GM12875 (cell line): ENCODE data around the gene ENKUR.

Experiments
- H3K4me3 ChIP-seq: one replicate; pipeline ENCODE4 v1.5.1; 2011; ENCODE audit warnings: low read depth, low read length, control low read depth
- TF ChIP-seq, protein P1 (sequence below): IDR thresholded peaks from 2 replicates; pipeline ENCODE4 v1.5.1; 2011; ENCODE audit warnings: low read depth, mild to moderate bottlenecking, control low read depth, inconsistent platforms, low read length, moderate library complexity, borderline replicate concordance; ENCODE audit not compliant: insufficient read depth

ENKUR gene

DNA sequence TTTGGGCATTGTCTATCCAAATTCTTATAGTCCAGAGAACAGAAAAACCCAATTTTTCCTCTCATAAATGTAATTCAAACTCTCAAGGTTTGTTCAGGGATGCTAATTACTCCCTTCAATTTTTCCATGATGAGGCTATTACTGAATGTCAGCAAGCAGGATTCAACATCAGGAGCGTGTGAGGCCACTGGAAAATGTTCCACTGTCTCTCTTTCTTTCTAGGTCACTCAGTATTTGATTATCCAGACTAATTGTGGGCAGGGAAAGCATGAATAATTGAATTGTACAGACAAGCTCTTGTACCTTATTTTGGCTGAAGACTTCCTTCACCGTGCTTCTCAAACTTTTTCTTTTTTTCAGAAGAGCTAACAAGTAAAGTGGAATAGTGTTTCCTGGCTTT, 31.1 kb upstream of the ENKUR start:
- TF ChIP-seq, protein P1, sequence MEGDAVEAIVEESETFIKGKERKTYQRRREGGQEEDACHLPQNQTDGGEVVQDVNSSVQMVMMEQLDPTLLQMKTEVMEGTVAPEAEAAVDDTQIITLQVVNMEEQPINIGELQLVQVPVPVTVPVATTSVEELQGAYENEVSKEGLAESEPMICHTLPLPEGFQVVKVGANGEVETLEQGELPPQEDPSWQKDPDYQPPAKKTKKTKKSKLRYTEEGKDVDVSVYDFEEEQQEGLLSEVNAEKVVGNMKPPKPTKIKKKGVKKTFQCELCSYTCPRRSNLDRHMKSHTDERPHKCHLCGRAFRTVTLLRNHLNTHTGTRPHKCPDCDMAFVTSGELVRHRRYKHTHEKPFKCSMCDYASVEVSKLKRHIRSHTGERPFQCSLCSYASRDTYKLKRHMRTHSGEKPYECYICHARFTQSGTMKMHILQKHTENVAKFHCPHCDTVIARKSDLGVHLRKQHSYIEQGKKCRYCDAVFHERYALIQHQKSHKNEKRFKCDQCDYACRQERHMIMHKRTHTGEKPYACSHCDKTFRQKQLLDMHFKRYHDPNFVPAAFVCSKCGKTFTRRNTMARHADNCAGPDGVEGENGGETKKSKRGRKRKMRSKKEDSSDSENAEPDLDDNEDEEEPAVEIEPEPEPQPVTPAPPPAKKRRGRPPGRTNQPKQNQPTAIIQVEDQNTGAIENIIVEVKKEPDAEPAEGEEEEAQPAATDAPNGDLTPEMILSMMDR, result no peak
- H3K4me3 ChIP-seq, result no peak overlapping the region

DNA sequence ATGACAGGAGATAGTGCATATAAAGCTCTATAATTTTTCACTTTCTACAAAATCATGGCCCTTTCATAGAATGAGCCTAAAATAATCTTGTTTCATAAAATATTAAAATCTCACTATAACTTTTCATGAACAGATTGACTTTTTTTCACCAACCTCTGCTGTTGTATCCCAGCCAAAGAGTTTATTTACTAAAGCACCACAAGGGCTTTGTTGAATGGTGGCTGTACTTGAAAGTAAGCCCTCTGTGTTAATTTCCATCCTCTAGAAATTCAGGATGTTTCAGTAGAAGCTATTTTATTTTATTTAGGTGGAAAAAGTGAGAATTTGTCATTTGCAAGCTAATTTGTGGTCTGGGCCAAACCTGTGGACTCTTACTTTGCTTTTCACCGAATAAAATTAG, 30.7 kb upstream of the ENKUR start:
- H3K4me3 ChIP-seq, result no peak overlapping the region
- TF ChIP-seq, protein P1, result no peak

DNA sequence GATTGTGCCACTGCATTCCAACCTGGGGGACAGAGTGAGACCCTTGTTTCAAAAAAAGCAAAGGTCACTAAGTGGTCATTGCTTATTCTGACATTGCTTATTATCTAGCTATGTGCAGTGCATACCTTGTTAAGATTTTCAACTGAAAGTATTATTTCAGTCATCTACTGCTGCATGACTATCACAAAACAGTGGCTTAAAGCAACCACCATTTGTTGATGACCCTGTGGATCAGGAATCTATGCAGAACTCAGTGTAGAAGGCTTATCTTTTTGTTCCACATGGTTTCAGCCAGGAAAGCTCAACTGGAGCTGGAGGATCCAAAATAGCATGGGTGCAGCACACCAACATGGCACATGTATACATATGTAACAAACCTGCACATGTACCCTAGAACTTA, 23.6 kb upstream of the ENKUR start:
- TF ChIP-seq, protein P1, result no peak
- no peak overlapping the region for H3K4me3 ChIP-seq

DNA sequence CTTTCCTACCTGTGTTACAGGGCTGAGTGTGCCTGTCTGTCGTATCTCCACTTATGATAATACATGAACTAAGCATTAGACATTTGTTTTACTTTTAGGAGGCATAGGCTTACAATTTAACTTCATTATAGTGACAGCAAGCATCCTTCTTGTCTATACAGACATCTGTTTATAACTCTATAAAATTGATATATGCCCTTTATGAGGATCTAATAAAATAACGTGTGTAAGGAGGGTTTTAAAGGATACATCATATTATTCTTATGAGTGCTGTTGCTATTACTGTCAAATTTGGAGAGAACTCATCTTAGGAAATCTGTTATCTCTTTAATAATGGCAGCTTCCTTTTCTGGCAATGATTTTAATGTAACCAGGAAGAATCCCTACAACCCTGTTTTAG, 22.4 kb upstream of the ENKUR start:
- TF ChIP-seq, protein P1, result no peak
- no peak overlapping the region for H3K4me3 ChIP-seq

DNA sequence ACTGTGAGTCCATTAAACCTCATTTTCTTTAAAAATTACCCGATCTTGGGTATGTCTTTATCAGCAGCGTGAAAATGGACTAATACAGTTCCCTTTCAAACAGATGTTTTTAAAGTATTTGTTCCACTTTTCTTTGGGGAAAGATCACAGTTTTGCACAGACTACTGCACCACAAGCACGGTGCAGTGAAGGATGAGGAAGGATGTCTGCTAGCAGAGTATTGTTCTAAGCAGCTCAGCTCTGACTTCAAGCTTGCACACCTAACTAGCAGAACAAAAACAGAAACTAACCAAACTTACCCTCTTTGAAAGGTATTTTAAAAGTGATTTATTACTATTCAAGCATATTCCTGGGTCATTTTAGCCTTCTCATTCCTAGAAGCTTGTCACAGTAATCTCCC, 20.4 kb upstream of the ENKUR start:
- TF ChIP-seq, protein P1, result no peak
- no peak overlapping the region for H3K4me3 ChIP-seq

DNA sequence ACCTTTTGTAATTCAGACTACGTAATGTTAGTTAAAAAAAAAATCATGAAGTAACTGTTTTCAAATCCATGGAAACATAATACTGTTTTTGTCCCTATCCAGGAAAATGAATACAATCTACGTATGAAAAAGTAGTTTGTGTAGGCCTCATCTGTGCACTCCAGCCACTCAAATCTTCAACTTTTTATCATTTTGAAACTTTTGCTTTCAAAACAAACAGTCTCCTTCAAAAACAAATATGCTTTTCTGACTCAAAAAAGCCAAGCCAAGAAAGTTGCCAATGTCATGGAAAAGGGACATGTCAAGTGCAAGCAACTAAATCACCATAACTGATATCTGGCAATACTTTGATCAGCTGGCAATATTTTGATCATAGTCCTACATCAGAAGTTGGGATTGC, 13.6 kb upstream of the ENKUR start:
- TF ChIP-seq, protein P1, result no peak
- H3K4me3 ChIP-seq, result no peak overlapping the region

DNA sequence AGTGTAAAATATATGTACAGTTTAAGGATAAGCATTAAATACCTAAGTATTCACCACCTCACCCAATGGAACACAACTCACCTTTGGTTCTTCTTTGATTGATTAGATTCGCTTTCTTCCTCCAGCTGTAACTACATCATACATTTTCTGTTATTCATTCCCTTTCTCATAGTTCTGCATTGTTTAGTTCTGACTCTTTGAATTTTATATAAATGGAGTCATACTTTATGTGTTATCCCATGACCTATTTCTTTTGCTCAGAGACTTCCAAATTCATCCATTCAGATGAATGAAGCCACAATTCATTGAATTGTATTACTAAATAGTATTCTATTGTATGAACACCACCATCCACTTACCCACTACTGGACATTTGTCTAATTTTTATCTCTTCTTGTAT, 12.8 kb upstream of the ENKUR start:
- TF ChIP-seq, protein P1, result no peak
- H3K4me3 ChIP-seq, result no peak overlapping the region
